Measurements from ENCODE around the gene BYSL.

- TF ChIP-seq CTCF (conservative IDR thresholded peaks at IDR 0.05) (no peak), EZH2 (IDR thresholded peaks at IDR 0.05; ENCODE audit: low read depth) (no peak)
These were observed 33.4 kb downstream of the BYSL start for GRCh38 chr6:41954668-41955067.

All from PC-9 (cell line).